NCI-H526 (cell line): Measurements from ENCODE around the gene KLHL17.
"Not testable (repeated sequence)": the region's sequence is repeated elsewhere in the genome, so short reads cannot be mapped to it uniquely, and the experiment has no call there.

Experiments
- DNase-seq, 2 experiments: peaks; one replicate each; lab custom pipeline; 2025; lab: John Stamatoyannopoulos, UW

The KLHL17 gene

GRCh38 chr1:1003618-1004419 lies 43.4 kb downstream of the KLHL17 start:
- no peak for DNase-seq

GRCh38 chr1:1004420-1004779 lies 44.0 kb downstream of the KLHL17 start:
- DNase-seq: no peak

GRCh38 chr1:1004780-1005697 lies 44.7 kb downstream of the KLHL17 start:
- DNase-seq: no peak

- no peak for DNase-seq
Observed at GRCh38 chr1:1005774-1006304, 45.5 kb downstream of the KLHL17 start.

GRCh38 chr1:1006305-1007159 lies 46.1 kb downstream of the KLHL17 start:
- no peak for DNase-seq

GRCh38 chr1:1010131-1010530 lies 49.7 kb downstream of the KLHL17 start:
- DNase-seq: not testable (repeated sequence)

GRCh38 chr1:1011396-1011949 lies 51.1 kb downstream of the KLHL17 start:
- DNase-seq: no peak

GRCh38 chr1:1012736-1013104 lies 52.3 kb downstream of the KLHL17 start:
- not testable (repeated sequence) for DNase-seq

GRCh38 chr1:1013105-1013921 lies 52.9 kb downstream of the KLHL17 start, which contains the start of gene ISG15:
Gene ISG15, plus strand, starts transcription at chr1:1013497. Its CDS starts 77 bp downstream, at chr1:1013574.
- peak in 1 of 2 experiments; percentile 87 for DNase-seq

- peak in 1 of 2 experiments; percentile 60 for DNase-seq
Observed at GRCh38 chr1:1013922-1014648, 53.7 kb downstream of the KLHL17 start.

- DNase-seq: no peak
Observed at GRCh38 chr1:1014799-1015681, 54.7 kb downstream of the KLHL17 start.
